NCI-H774 (cell line): Measurements from ENCODE around the gene H2BW1.
"Not testable (repeated sequence)": the region's sequence is repeated elsewhere in the genome, so short reads cannot be mapped to it uniquely, and the experiment has no call there.

Experiments used
- DNase-seq: peaks from one replicate; lab custom pipeline; 2025; lab: John Stamatoyannopoulos, UW

Gene H2BW1

GRCh38 chrX:104013606-104014005 is at the start of gene H2BW1:
Gene H2BW1, minus strand, starts transcription at chrX:104013708. Its CDS starts 132 bp downstream, at chrX:104013576.
- DNase-seq: no peak

DNA sequence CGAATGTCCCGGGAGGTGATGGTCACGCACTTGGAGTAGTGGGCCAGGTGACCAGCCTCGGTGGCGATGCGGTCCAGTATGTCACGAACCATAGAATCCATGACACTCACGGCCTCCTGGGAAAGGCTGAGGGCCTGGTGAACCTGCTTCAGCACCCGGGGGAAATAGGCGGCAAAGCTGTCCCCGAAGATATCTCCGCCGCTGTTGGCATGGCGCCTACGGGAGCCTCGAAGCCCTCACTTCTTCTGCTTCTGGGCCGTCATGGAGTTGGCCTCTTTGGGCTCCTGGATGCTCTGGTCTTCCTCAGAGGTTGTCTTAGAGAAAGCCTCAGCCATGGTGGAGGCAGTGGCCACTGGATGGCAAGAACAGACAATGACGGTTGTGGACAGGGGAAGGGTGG is 49.1 kb upstream of the H2BW1 start:
- DNase-seq: not testable (repeated sequence)

DNA sequence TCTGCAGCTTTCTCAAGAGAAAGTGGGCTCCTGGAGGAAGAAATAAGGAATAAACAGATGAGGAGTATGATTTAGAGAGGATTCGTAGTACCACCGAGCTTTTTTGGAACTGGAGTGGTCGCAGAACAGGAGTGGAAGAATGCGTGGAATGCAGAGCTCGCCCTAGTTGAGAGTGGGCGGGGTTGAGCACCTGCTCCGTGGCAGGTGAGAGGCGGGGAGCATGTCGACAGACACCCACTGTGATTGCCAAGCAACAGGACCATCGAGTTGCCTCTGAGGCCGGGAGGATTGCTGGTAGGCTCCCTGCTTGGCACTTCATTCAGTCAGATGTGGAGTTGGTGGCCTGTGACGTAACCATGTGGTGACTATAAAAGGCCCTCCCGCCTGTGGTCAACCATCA is 41.4 kb upstream of the H2BW1 start:
- DNase-seq: not testable (repeated sequence)

- no peak for DNase-seq
These were observed 33.7 kb upstream of the H2BW1 start for GRCh38 chrX:104047171-104047570.

GRCh38 chrX:104045642-104046041 is 32.1 kb upstream of the H2BW1 start:
- DNase-seq: no peak

DNA sequence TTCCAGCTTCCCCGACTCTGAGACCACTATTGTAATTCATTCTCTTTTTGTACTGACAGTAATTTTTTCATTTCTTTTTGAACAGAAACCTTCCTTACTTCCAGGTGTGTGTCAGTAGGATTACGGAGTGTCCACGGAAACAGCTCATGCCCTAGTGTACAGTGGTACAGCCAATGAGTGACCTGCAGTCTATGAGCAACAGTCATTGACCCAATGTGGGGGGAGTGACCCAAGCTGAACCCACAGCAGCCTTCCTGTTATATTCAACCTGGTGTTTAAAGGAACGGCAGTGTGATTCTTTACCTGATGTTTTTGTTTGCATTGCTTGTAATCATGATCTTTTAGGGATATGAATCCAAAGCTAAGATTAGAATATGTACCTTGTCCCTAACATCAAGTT is 27.5 kb upstream of the H2BW1 start:
- no peak for DNase-seq

GRCh38 chrX:104039689-104040505 is 26.4 kb upstream of the H2BW1 start, which contains the start of gene H2BW2:
Gene H2BW2, plus strand, starts transcription at chrX:104039956. Its CDS starts 39 bp downstream, at chrX:104039995.
- no peak for DNase-seq

DNA sequence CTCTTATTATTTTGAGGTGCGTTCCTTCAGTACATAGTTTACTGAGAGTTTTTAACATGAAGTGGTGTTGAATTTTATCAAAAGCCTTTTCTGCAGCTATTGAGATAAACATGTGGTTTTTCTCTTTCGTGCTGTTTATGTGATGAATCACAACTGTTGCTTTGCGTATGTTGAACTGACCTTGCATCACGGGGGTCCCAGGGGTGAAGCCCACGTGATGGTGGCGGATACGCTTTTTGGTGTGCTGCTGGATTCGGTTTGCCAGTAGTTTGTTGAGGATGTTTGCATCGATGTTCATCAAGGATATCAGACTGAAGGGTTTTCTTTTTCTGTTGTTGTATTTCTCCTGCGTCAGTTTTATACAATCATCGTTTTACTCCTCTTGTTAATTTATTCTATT is 4.6 kb upstream of the H2BW1 start:
- DNase-seq: no peak

DNA sequence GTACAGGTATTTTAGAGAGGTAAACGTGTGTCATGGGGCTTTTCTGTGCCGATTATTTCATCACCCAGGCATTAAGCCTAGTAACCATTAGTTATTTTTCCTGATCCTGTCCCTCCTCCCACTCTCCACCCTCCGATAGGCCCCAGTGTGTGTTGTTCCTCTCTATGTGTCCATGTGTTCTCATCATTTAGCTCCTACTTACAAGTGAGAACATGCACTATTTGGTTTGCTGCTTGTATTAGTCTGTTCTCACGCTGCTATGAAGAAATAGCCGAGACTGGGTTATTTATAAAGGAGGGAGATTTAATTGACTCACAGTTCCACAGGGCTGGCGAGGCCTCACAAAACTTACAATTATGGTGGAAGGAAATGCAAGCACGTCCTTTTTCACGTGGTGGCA is 2.1 kb upstream of the H2BW1 start:
- DNase-seq: not testable (repeated sequence)

- no peak for DNase-seq
These were observed 350 bp downstream of the H2BW1 start for GRCh38 chrX:104013158-104013557.

DNA sequence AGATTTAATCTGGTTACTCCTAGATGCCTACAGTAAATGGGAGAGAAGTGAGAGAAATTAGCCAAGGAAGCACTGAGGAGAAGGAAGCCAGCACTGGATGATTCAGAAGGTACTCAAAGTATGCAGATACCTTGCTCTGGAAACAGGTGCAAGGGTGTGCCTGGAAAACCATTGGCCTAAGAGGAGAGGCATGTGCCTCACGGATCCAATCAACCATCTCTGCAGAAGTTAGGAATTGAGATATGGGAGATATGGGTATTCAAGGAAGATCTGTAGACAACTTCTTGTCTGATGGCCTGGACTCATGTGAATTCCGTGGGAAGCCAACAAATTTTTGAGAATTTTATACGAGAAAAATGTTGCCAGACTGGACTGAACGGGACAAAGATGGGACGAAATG is 4.7 kb downstream of the H2BW1 start:
- DNase-seq: no peak

DNA sequence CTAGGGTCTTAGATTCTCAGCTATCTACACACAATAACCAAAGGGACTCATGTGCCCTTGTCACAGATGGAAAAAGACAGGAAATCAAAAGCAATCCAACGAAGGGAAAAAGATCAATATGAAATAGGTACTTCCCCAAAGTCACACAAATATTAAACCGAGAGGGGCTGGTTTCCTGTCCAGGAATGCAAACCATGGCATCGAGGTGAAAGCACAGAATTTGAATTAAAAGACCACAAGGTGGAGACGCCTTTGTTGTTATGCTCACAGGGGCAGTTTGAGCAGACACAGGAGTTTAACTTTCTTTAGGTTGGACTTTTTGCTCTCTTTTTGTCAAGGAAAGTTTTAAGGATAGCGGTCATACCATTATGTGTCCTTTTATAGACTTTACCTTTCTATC is 14.3 kb downstream of the H2BW1 start:
- no peak for DNase-seq

- not testable (repeated sequence) for DNase-seq
These were observed 30.0 kb downstream of the H2BW1 start for GRCh38 chrX:103983508-103983907.

DNA sequence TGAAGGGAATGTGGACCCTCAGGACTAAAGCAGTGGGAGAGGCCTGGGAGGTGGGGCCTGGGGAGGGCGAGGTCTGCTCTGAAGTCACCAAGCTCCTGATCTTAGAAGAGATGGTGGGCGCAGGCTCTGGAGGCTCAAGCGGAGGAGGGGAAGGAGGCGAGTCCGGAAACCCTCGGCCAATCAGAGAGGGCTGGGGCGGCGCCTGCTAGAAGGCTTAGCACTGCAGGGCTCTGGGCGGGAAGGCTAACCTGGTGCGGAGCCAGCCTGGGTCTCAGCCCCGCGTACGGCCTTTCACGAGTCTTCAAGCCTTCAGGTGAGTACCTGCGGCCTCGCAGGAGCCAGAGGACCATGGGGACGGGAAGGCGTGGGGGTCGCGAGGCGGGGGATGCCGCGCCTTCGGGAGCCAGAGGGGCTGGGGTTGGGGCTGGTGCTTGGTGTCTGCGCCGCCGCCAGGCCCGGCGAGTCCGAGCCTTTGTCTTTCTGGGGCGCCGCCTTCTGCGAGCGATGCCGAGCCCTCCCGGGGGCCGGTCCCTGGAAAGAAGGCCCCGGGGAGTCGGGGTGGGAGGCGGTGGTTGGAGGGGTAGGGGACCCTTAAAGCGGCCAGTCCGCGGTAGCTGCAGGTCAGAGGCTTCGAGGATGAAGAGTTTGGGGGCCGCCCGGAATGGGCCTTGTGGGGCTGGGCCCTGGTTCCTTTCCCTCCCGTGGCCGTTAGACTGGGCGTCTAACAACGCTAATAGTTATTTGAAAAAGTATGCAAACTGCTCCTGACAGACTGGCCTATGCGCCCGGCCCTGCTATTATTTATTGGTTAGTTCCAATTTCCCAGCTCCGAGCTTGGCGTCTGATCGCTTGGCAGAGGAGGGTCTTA is 50.9 kb downstream of the H2BW1 start, which contains the start of gene TMSB15B:
TMSB15B (plus strand) TSS at position 217 of the 868 bp plus-strand sequence.
- DNase-seq: not testable (repeated sequence)
